Caco-2 (cell line): ENCODE data around the gene CRLF2. TPM values are rescaled to one million over a fixed set of nuclear protein-coding genes. Genes with fewer than 3 reads are reported as not detected.
"Not testable (repeated sequence)": the region's sequence is repeated elsewhere in the genome, so short reads cannot be mapped to it uniquely, and the experiment has no call there.

Experiments
- BruUV-seq: library from RNA; stranded (reverse); fragments of 400-500 nt; replicated peaks from 2 replicates; lab custom pipeline; 2021; lab: Mats Ljungman, UMichigan
- CTCF ChIA-PET: fragments of 300-600 bp; sonication (Branson Sonifier 250); formaldehyde crosslinking; loops from one replicate; lab custom pipeline; 2022; ENCODE audit warnings: antibody characterized with exemption; lab: Charles Lee
- POLR2A ChIA-PET: fragments of 300-600 bp; sonication (Branson Sonifier 250); formaldehyde crosslinking; loops from one replicate; lab custom pipeline; 2022; ENCODE audit warnings: antibody characterized with exemption; lab: Charles Lee
- DNase-seq, 2 experiments: peaks; one replicate each; pipeline versions ENCODE4 v3.0.0 to v3.0.0-alpha.2; 2020 to 2022
- H3K27me3 ChIP-seq: replicated peaks from 2 replicates; pipeline ENCODE4 v1.6.0; 2011; ENCODE audit warnings: low read length; ENCODE audit not compliant: control insufficient read depth, insufficient read depth
- H3K36me3 ChIP-seq: 2 replicates; pipeline ENCODE4 v1.5.1; 2011; ENCODE audit warnings: low read length; ENCODE audit not compliant: control insufficient read depth, insufficient read depth
- H3K4me1 ChIP-seq: fragments of 250-450 bp; sonication (Bioruptor Pico); 2 replicates; pipeline ENCODE4 v1.5.1; 2020; ENCODE audit warnings: mild to moderate bottlenecking
- H3K4me3 ChIP-seq: 2 replicates; pipeline ENCODE4 v1.5.1; 2011; ENCODE audit warnings: low read depth, mild to moderate bottlenecking, control low read depth, low read length
- H3K9me3 ChIP-seq: fragments of 250-450 bp; sonication (Bioruptor Pico); 2 replicates; pipeline ENCODE4 v1.5.1; 2020; ENCODE audit warnings: mild to moderate bottlenecking, moderate library complexity
- H3K27ac Mint-ChIP-seq: one replicate; pipeline ENCODE4 v1.8.0; 2022; ENCODE audit warnings: mixed read lengths; ENCODE audit not compliant: unreplicated experiment
- H3K27me3 Mint-ChIP-seq: one replicate; pipeline ENCODE4 v1.8.0; 2022; ENCODE audit warnings: mixed read lengths; ENCODE audit not compliant: insufficient read depth, unreplicated experiment
- H3K36me3 Mint-ChIP-seq: one replicate; pipeline ENCODE4 v1.8.0; 2022; ENCODE audit warnings: mild to moderate bottlenecking, mixed read lengths; ENCODE audit not compliant: insufficient read depth, unreplicated experiment
- H3K4me1 Mint-ChIP-seq: one replicate; pipeline ENCODE4 v1.8.0; 2022; ENCODE audit warnings: low read depth, mixed read lengths; ENCODE audit not compliant: unreplicated experiment
- H3K4me3 Mint-ChIP-seq: one replicate; pipeline ENCODE4 v1.8.0; 2022; ENCODE audit warnings: mild to moderate bottlenecking, moderate library complexity, mixed read lengths; ENCODE audit not compliant: unreplicated experiment
- H3K9me3 Mint-ChIP-seq: one replicate; pipeline ENCODE4 v1.8.0; 2022; ENCODE audit warnings: mixed read lengths; ENCODE audit not compliant: unreplicated experiment
- CTCF ChIP-seq, 2 experiments: fragments of 200-600 bp in 1 of 2; IDR thresholded peaks; 1 replicate in 1 of 2; 2 replicates in 1 of 2; pipeline versions ENCODE4 v1.5.1 to v1.8.0; 2011 to 2022; ENCODE audit warnings: antibody characterized with exemption in 1 of 2, control low read depth in 1 of 2, inconsistent platforms in 1 of 2, low read depth in 1 of 2, low read length in 1 of 2, mild to moderate bottlenecking in 1 of 2, moderate library complexity in 1 of 2; ENCODE audit not compliant: insufficient read depth in 1 of 2, severe bottlenecking in 1 of 2, unreplicated experiment in 1 of 2
- intact Hi-C: fragments of 100-400 bp; cut with micrococcal nuclease; formaldehyde crosslinking; loops from one replicate; pipeline ENCODE4 v1.10.0; 2022; ENCODE audit not compliant: unreplicated experiment
- total RNA-seq: library from RNA; stranded (reverse); gene quantifications from 2 replicates; pipeline ENCODE4 v1.2.3, GENCODE V29; 2022

The CRLF2 gene
- total RNA-seq, 1 experiment from 2014 or later = not detected

- no TSS peak for BruUV-seq
- CTCF ChIA-PET = no interaction called here
- H3K9me3 ChIP-seq = 0 out of 2 replicates have a peak, but pooled peaks cover under 1% of the 10 kb centered on the region
- H3K36me3 ChIP-seq = no peaks in the 10 kb centered on the region
- no peaks in the 10 kb centered on the region for H3K27me3 ChIP-seq
- H3K36me3 Mint-ChIP-seq = peaks cover 19% of the 10 kb centered on the region
- POLR2A ChIA-PET = no interaction called here
- peaks cover 6% of the 10 kb centered on the region for H3K4me1 Mint-ChIP-seq
- no peaks in the 10 kb centered on the region for H3K27me3 Mint-ChIP-seq
- DNase-seq = no peak
- peak overlapping the region; percentile 19 for H3K4me3 Mint-ChIP-seq
- H3K4me3 ChIP-seq = no peak overlapping the region
- intact Hi-C loops = no loop called here
- no peak for TF ChIP-seq CTCF (IDR thresholded peaks at IDR 0.05; ENCODE audit: insufficient read depth in 1 of 2, low read depth in 1 of 2, low read length in 1 of 2, severe bottlenecking in 1 of 2, unreplicated experiment in 1 of 2)
- H3K9me3 Mint-ChIP-seq = peaks cover 38% of the 10 kb centered on the region
- H3K4me1 ChIP-seq = no peaks in the 10 kb centered on the region
- peak overlapping the region; percentile 51 for H3K27ac Mint-ChIP-seq
Measured at GRCh38 chrX:1159548-1159947, 52.9 kb downstream of the CRLF2 start.

GRCh38 chrX:1156681-1157455 is 55.6 kb downstream of the CRLF2 start:
- peaks cover 23% of the 10 kb centered on the region for H3K9me3 Mint-ChIP-seq
- BruUV-seq, H3K27me3 Mint-ChIP-seq, DNase-seq, H3K36me3 ChIP-seq, H3K4me1 ChIP-seq, CTCF ChIA-PET, intact Hi-C loops, H3K9me3 ChIP-seq, H3K27ac Mint-ChIP-seq, H3K27me3 ChIP-seq, H3K4me3 Mint-ChIP-seq, H3K4me3 ChIP-seq, POLR2A ChIA-PET, H3K4me1 Mint-ChIP-seq: not testable (repeated sequence)
- peaks cover 19% of the 10 kb centered on the region for H3K36me3 Mint-ChIP-seq

GRCh38 chrX:1153940-1154339 is 58.5 kb downstream of the CRLF2 start:
- BruUV-seq = no TSS peak

More at GRCh38 chrX:1153940-1154339, 58.5 kb downstream of the CRLF2 start:
- Histone ChIP-seq H3K4me3 (no peak overlapping the region), H3K9me3 (no peaks in the 10 kb centered on the region), H3K36me3 (no peaks in the 10 kb centered on the region), H3K27me3 (no peaks in the 10 kb centered on the region), H3K4me1 (no peaks in the 10 kb centered on the region)
- peaks cover 19% of the 10 kb centered on the region for H3K9me3 Mint-ChIP-seq
- H3K4me1 Mint-ChIP-seq = no peaks in the 10 kb centered on the region
- ChIA-PET CTCF (no interaction called here), POLR2A (no interaction called here)
- H3K27ac Mint-ChIP-seq = no peak overlapping the region
- H3K36me3 Mint-ChIP-seq = no peaks in the 10 kb centered on the region
- TF ChIP-seq CTCF (IDR thresholded peaks at IDR 0.05; ENCODE audit: insufficient read depth in 1 of 2, low read depth in 1 of 2, low read length in 1 of 2, severe bottlenecking in 1 of 2, unreplicated experiment in 1 of 2) = no peak
- intact Hi-C loops = no loop called here
- DNase-seq = no peak
- H3K4me3 Mint-ChIP-seq = no peak overlapping the region
- peaks cover 12% of the 10 kb centered on the region for H3K27me3 Mint-ChIP-seq
